PC-9 (cell line): ENCODE results near the gene TNFRSF9.

Experiments
- CTCF ChIP-seq: fragments of 200-600 bp; sonication (generic); conservative IDR thresholded peaks from 2 replicates; pipeline ENCODE4 v1.6.1; 2017; ENCODE audit warnings: mixed run types, antibody characterized with exemption, mild to moderate bottlenecking, moderate library complexity
- EZH2 ChIP-seq: fragments of 200-600 bp; sonication (generic); IDR thresholded peaks from 2 replicates; pipeline ENCODE4 v1.8.0; 2017; ENCODE audit warnings: antibody characterized with exemption, low read depth

- TF ChIP-seq CTCF (no peak), EZH2 (no peak)
Observed at GRCh38 chr1:7891804-7892203, 48.8 kb downstream of the TNFRSF9 start.
